GM18868 (cell line): ENCODE results near the gene NDP.
"Not testable (repeated sequence)": the region's sequence is repeated elsewhere in the genome, so short reads cannot be mapped to it uniquely, and the experiment has no call there.

Source experiments
- ATAC-seq: cut with Tn5 transposase; IDR thresholded peaks from one replicate; pipeline ENCODE4 v1.9.1; 2021; ENCODE audit warnings: mild to moderate bottlenecking, moderate library complexity; ENCODE audit not compliant: unreplicated experiment

Gene NDP

GRCh38 chrX:43971966-43972961, 926 bp downstream of the NDP start:
- no peak for ATAC-seq

GRCh38 chrX:43970528-43970927, 2.7 kb downstream of the NDP start:
- no peak for ATAC-seq

- no peak for ATAC-seq
Observed at GRCh38 chrX:43969504-43970501, 3.4 kb downstream of the NDP start.

- ATAC-seq = no peak
Observed at GRCh38 chrX:43968359-43968781, 4.8 kb downstream of the NDP start.

- ATAC-seq = no peak
Observed at GRCh38 chrX:43964936-43965335, 8.3 kb downstream of the NDP start.

- ATAC-seq = no peak
Observed at GRCh38 chrX:43963726-43964125, 9.5 kb downstream of the NDP start.

GRCh38 chrX:43962636-43963035, 10.6 kb downstream of the NDP start:
- ATAC-seq = no peak

- ATAC-seq = no peak
Observed at GRCh38 chrX:43961699-43962098, 11.5 kb downstream of the NDP start.

GRCh38 chrX:43958529-43958928, 14.7 kb downstream of the NDP start:
- ATAC-seq = peak; percentile 88

- ATAC-seq = no peak
Observed at GRCh38 chrX:43956034-43956433, 17.2 kb downstream of the NDP start.

- no peak for ATAC-seq
Observed at GRCh38 chrX:43953218-43953617, 20.0 kb downstream of the NDP start.

- ATAC-seq = no peak
Observed at GRCh38 chrX:43949669-43950068, 23.5 kb downstream of the NDP start.

GRCh38 chrX:43940816-43941474, 32.2 kb downstream of the NDP start:
- ATAC-seq = no peak

GRCh38 chrX:43939187-43939926, 33.8 kb downstream of the NDP start:
- ATAC-seq = no peak

- ATAC-seq = not testable (repeated sequence)
Observed at GRCh38 chrX:43922032-43922431, 51.2 kb downstream of the NDP start.

- ATAC-seq = not testable (repeated sequence)
Observed at GRCh38 chrX:43910772-43911171, 62.4 kb downstream of the NDP start.

GRCh38 chrX:43910012-43910411, 63.2 kb downstream of the NDP start:
- no peak for ATAC-seq

GRCh38 chrX:43909141-43909540, 64.0 kb downstream of the NDP start:
- no peak for ATAC-seq

GRCh38 chrX:43899878-43900815, 73.0 kb downstream of the NDP start:
- no peak for ATAC-seq
